GM18858 (cell line): Measurements from ENCODE around the gene KCTD20.

Experiments used
- ATAC-seq: cut with Tn5 transposase; IDR thresholded peaks from one replicate; pipeline ENCODE4 v1.9.1; 2021; ENCODE audit not compliant: unreplicated experiment

KCTD20 gene

GRCh38 chr6:36525346-36525745, 82.5 kb downstream of the KCTD20 start:
- ATAC-seq, result no peak

DNA sequence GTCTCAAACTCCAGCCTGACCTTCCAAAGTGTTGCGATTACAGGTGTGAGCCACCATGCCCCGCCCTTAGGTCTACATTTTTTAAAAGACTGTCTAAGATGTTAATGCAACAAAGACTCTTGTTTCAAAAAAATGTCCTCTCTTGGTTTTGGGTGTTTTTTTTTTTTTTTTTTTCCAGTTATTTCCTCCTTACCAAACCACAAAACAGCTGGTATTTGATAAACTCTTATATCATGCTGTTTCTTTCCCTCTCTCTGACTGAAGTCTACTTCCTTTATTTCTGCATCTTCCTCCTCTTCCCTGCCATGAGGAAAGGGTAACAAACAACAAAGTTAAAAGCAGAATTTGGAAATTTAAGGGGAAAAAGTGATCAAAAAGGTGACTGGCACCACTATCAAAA, 83.3 kb downstream of the KCTD20 start:
- no peak for ATAC-seq

DNA sequence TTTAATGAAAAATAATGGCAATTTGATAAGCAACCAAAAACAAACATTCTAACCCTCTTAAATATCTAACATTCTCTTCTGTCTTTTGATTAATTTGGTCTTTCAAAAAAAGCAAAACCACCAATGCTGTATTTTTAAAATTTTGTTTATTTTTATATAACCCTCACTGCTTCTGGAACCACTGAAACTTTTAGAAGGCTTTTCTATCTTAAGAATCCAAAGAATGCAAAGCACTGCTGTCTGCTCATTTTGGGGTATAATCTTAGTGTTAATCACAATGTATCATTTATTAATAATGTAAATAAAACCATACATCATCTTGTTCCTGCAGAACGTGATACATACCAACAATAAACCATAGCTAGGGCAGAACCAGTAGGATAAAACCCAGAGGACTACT, 90.5 kb downstream of the KCTD20 start:
- ATAC-seq, result no peak

DNA sequence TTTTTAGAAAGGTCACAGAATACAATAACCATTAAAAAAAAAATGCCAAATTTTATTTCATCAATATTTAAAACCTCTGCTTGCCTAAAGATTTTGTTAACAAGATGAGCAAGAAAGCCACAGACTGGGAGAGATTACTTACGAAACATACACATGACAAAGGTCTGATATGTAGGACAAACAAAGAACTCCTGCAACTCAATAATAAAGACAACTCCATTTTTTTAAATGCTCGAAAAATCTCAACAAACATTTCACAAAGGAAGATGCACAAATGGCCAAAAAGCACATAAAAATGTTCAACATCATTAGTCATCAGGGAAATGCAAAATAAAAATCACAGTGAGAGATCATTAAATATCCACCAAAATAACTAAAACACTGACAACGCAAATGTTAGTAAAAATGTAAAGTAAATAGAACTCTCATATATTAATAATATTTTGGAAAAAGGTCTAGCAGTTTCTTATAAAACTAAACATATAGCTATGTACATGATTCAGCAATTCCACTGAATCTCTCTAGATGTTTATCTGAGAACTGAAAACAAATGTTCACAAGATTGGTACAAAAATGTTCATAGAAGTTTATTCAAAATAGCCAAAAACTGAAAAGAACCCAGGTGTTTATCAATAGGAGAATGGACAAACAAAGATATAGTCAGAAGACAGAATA, 94.2 kb downstream of the KCTD20 start:
- ATAC-seq, result no peak

DNA sequence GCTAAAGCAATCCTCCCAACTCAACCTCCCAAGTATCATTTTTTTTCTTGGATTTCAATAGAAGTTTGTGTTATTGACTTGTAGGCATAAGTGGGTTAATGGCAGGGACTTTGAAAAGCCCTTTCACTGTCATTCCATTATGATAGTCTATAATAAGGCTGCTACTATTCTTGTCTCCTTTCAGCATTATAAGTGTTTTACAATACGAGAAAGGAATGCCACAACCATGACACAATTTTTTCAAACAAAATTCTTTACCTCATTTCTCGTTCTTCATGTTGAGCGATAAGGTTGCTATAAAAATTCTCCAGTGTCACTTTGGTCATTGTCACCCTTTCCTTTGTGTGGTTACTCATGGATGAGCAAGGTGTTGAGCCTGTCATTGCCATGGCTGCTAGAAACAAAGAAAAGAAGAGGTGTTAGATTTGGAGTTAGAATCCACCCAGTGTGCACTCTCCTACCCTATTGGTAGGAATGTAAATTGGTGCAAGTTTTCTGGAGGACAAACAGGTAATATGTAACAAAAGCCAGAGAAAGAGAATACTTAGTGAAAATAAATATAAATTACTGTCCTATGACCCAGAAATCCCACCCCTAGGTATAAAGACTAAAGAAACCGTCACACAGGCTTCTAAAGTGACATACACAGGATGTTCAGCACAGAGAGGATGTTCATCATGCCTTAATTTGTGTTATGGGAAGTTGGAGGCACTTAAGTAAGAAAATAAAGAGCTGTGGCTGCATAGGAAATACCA, 97.2 kb downstream of the KCTD20 start:
- no peak for ATAC-seq
